Retinal pigment epithelial cell (primary cell): Measurements from ENCODE around the gene NHLRC4.

Source experiments
- DNase-seq: peaks from one replicate; pipeline ENCODE4 v3.0.0-alpha.2; 2010; ENCODE audit warnings: low read depth
- H3K4me3 ChIP-seq: 2 replicates; pipeline ENCODE4 v1.5.1; 2011; ENCODE audit warnings: mild to moderate bottlenecking, low read length, control low read depth, moderate library complexity
- TF ChIP-seq, protein P1 (sequence below): conservative IDR thresholded peaks from 2 replicates; pipeline ENCODE4 v1.5.1; 2011; ENCODE audit warnings: low read depth, low read length, control low read depth, inconsistent platforms

The NHLRC4 gene

DNA sequence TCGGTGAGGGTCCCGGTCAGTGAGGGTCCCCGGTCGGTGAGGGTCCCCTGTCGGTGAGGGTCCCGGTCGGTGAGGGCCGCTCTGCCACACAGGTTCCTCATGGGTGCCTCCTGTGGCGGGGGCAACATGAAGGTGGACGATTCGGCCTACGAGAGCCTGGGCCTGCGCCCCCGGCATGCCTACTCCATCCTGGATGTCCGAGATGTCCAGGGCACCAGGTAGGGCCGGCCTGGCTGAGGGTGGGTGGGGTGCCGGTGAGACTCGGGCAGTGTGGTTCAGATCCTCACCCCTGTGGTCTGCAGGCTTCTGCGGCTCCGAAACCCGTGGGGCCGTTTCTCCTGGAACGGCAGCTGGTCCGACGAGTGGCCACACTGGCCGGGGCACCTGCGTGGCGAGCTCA is 15.6 kb upstream of the NHLRC4 start:
- TF ChIP-seq, protein P1, sequence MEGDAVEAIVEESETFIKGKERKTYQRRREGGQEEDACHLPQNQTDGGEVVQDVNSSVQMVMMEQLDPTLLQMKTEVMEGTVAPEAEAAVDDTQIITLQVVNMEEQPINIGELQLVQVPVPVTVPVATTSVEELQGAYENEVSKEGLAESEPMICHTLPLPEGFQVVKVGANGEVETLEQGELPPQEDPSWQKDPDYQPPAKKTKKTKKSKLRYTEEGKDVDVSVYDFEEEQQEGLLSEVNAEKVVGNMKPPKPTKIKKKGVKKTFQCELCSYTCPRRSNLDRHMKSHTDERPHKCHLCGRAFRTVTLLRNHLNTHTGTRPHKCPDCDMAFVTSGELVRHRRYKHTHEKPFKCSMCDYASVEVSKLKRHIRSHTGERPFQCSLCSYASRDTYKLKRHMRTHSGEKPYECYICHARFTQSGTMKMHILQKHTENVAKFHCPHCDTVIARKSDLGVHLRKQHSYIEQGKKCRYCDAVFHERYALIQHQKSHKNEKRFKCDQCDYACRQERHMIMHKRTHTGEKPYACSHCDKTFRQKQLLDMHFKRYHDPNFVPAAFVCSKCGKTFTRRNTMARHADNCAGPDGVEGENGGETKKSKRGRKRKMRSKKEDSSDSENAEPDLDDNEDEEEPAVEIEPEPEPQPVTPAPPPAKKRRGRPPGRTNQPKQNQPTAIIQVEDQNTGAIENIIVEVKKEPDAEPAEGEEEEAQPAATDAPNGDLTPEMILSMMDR, result no peak
- no peak overlapping the region for H3K4me3 ChIP-seq
- no peak for DNase-seq

DNA sequence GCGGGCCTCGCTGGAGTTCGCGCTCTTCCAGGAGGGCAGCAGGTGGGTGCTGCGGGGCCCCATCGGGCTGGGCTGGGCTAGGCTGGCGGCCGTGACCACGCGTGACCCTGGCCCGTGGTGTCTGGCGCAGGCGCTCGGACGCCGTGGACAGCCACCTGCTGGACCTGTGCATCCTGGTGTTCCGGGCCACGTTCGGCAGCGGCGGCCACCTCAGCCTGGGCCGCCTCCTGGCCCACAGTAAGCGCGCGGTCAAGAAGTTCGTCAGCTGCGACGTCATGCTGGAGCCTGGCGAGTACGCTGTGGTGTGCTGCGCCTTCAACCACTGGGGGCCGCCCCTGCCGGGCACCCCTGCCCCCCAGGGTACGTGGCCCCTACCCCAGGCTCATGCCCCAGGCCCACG is 14.6 kb upstream of the NHLRC4 start:
- DNase-seq, result no peak
- TF ChIP-seq, protein P1, result no peak
- no peak overlapping the region for H3K4me3 ChIP-seq

DNA sequence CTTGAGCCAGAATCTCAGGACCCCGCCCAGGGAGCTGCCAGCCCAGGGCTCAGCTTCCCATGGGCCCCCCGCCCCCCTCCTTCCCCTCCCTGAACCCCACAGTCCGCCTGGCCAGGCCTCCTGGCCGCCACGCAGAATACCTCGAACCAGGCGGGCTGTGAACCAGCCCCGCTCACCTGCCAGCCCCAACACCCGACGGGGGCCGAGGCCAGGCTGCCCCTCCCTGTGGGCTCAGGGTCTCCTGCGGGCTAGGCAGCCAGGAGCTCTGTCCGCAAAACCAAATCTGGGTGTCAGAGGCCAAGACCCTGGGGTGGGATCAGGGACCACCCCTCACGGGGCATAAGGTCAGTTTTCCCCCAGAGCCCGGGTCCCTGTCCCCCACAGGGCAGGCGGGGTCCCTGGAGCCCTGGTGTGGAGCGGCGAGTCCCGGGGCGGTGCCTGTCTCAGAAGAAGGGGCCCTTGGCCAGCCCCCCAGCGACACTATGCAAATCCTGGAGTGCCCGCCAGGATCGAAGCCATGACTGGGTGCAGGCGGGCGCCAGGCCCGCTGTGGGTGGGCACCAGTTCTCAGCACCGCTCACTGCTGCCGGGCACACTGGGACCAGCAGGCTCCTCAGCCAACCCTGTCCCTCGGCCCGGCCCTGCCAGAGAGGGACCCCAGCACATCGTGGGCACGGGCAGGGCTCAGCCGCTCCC is 13.1 kb upstream of the NHLRC4 start:
- DNase-seq, result no peak
- TF ChIP-seq, protein P1, result no peak

DNA sequence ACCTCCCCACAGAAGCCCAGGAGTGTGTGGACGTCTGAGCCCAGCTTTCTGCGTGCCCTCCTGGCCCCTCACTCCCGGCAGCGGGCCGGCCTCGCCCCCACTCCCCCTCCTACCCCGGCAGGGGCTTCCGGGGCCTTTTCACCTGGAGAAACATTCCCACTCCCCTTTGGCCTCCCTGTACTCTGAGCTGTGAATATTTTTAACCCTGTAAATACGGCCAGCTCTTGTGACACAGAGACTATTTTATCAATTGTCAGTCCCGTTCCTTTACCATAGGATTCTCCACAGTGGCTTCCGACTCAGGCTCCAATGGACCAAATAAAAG is 12.5 kb upstream of the NHLRC4 start:
- H3K4me3 ChIP-seq, result no peak overlapping the region
- no peak for DNase-seq
- TF ChIP-seq, protein P1, result no peak

More for the DNA sequence above, 13.1 kb upstream of the NHLRC4 start:
- no peak overlapping the region for H3K4me3 ChIP-seq

DNA sequence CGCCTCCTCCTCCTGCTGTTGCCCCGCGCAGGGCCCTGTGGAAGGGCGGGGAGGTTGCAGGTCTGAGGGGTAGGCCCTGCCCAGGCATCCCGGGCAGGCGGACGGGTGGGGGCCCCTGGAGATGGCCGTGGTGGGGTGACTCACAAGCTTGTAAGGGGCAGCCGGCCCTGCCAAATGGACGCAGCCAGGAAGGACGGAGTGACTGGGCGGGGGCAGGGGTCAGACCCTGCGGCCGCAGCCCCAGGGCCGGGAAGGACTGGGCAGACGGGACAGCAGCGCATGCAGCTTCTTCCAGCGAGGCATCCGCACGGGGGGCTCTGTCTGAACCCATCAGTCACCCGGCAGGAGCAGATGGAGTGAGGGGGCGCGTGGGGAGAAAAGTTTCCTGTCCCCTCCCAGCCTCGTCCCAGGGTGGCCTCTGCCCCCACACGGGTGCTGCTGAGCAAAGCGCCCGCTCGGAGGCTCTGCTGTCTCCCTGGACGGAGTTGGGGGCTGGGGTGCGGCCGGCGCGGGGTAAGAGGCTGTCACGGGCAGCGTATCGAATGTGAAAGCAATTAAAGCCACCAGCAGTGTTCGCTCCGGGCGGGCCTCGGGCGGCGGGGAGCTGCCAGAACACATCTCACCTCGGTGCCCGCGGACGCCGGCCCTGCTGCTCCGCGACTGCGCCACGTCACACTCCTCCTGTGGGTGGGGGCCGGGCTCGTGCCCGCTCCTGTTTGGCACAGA is 12.0 kb upstream of the NHLRC4 start:
- TF ChIP-seq, protein P1, result no peak
- no peak for DNase-seq
- no peak overlapping the region for H3K4me3 ChIP-seq

DNA sequence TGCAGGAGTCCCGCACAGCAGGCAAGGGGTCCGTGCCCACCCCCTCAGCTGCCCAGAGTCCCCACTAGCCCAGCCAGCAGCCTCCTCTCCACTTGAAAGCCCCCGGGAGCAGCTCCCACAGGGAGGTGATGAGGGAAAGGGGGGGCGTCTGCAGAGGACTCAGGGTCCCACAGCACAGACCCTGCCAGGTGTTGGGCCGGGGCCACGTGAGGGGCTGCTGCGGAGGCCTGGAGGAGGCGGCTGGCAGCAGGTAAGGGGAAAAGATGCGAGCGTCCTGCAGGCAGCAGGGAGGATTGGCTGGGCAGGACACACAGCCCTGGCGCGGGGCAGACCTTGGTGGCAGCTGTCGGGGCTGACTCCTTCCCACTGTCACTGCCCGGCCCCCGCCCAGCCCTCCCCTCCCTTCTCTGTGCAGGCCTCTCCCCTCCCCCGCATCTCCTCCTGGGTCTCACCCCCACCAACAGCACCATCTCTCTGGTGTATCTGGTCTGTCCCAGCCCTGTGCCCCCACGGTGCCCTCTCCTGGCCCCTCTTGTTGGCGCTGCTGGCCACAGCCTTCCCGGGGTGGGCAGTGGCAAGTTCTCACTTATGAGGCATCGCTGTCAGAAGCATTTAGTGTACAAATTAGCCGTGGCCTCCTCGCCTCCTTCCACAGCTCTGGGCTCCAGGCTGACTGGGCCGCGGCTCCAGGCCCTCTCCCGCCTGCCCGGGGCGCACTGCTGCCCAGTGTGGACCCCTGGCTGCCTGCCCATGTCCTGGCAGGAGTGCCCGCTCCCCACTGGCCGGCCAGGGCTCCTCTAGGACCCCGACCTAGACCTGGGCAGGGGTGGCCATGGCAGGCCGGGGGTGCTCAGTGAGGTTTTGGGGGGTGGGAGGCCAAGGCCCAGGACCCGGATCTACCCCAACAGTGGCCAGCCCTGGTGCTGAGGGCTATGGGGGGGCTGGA is 11.0 kb upstream of the NHLRC4 start:
- DNase-seq, result no peak
- TF ChIP-seq, protein P1, result no peak
- H3K4me3 ChIP-seq, result no peak overlapping the region
